ENCODE measurements around the gene DKK2. TPM values are rescaled to one million over a fixed set of nuclear protein-coding genes. Genes with fewer than 3 reads are reported as not detected.

DKK2 gene
- total RNA-seq, 1 experiment from 2014 or later, result not detected

DNA sequence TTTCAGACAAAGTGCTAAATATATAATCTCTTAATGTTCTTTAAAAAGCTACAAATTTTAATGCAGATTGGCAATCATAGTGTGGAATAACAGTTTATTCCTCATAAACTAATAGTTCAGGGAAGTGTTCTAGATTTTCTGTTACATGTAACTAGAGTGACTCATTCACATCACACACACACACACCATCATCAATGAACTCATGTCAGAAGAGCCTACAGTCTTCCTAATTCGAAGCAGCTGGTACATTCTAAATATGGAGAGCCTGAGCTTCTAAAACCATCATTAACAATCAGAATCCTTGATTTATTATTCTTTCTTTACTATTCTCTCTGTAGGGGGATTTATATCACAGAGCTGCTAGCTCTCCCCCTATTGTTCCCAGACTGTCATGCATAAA lies 49.6 kb downstream of the DKK2 start:
- CTCF ChIA-PET, result no interaction called here
- peaks cover 4% of the 10 kb centered on the region; the same call in 1 of the 2 replicates for H3K36me3 Mint-ChIP-seq
- no peak overlapping the region for H3K4me3 Mint-ChIP-seq
- POLR2A ChIA-PET, result no interaction called here
- H3K4me1 Mint-ChIP-seq, result peaks cover 24% of the 10 kb centered on the region
- no peaks in the 10 kb centered on the region; the same call in 1 of the 2 replicates for H3K27me3 Mint-ChIP-seq (ENCODE audit: low read depth)
- DNase-seq (ENCODE audit: low spot score) (no peak), ATAC-seq (no peak)
- H3K27ac Mint-ChIP-seq, result no peak overlapping the region
- no peak for TF ChIP-seq CREM (CRISPR knock-in tag; IDR thresholded peaks at IDR 0.05)
- TF ChIP-seq, protein P1, sequence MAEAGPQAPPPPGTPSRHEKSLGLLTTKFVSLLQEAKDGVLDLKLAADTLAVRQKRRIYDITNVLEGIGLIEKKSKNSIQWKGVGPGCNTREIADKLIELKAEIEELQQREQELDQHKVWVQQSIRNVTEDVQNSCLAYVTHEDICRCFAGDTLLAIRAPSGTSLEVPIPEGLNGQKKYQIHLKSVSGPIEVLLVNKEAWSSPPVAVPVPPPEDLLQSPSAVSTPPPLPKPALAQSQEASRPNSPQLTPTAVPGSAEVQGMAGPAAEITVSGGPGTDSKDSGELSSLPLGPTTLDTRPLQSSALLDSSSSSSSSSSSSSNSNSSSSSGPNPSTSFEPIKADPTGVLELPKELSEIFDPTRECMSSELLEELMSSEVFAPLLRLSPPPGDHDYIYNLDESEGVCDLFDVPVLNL (CRISPR knock-in tag; IDR thresholded peaks at IDR 0.05; ENCODE audit: borderline replicate concordance, low read depth), result no peak
- no peak for TF ChIP-seq TCF7 (CRISPR knock-in tag; IDR thresholded peaks at IDR 0.05; ENCODE audit: low read depth)
- no peak for TF ChIP-seq NR1H2 (CRISPR knock-in tag; IDR thresholded peaks at IDR 0.05)
- TF ChIP-seq ZNF138 (CRISPR knock-in tag; conservative IDR thresholded peaks at IDR 0.05), result no peak
- H3K9me3 Mint-ChIP-seq, result peaks cover 5% of the 10 kb centered on the region

DNA sequence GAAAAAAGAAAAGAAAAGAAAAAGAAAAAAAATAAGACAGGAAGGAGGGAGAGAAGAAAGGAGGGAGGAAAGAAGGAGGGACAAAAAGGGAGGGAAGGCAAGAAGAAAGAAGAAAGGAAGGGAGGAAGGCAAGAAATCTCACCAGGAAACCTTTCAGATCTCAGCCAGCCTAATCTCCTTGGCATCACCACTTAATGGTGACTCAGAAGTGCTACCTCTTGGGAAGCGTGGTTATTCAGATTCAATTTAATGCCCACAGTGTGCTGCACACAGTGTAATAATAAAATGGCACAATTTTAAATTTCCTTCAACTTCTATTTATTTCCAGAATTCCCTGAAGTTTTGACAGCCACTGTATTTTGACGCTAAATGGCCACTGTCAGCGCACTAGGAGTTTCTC lies 50.3 kb downstream of the DKK2 start:
- CTCF ChIA-PET, result no interaction called here
- POLR2A ChIA-PET, result interaction anchor here (0.6 kb wide), 1 partner anchor 57 kb away, joined by 4 read pairs; no protein-coding TSS in a partner anchor
- Mint-ChIP-seq H3K36me3 (peaks cover 4% of the 10 kb centered on the region; the same call in 1 of the 2 replicates), H3K27me3 (ENCODE audit: low read depth) (no peaks in the 10 kb centered on the region; the same call in 1 of the 2 replicates), H3K4me1 (peaks cover 29% of the 10 kb centered on the region), H3K27ac (no peak overlapping the region), H3K4me3 (no peak overlapping the region), H3K9me3 (peaks cover 5% of the 10 kb centered on the region)
- ATAC-seq (no peak), DNase-seq (ENCODE audit: low spot score) (no peak)
- TF ChIP-seq, protein P2, sequence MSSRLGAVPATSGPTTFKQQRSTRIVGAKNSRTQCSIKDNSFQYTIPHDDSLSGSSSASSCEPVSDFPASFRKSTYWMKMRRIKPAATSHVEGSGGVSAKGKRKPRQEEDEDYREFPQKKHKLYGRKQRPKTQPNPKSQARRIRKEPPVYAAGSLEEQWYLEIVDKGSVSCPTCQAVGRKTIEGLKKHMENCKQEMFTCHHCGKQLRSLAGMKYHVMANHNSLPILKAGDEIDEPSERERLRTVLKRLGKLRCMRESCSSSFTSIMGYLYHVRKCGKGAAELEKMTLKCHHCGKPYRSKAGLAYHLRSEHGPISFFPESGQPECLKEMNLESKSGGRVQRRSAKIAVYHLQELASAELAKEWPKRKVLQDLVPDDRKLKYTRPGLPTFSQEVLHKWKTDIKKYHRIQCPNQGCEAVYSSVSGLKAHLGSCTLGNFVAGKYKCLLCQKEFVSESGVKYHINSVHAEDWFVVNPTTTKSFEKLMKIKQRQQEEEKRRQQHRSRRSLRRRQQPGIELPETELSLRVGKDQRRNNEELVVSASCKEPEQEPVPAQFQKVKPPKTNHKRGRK (CRISPR knock-in tag; IDR thresholded peaks at IDR 0.05; ENCODE audit: borderline replicate concordance), result 0 out of 2 replicates have a peak, but pooled peaks have one; percentile 31
- TF ChIP-seq, protein P3, sequence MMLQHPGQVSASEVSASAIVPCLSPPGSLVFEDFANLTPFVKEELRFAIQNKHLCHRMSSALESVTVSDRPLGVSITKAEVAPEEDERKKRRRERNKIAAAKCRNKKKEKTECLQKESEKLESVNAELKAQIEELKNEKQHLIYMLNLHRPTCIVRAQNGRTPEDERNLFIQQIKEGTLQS (CRISPR knock-in tag; conservative IDR thresholded peaks at IDR 0.05), result no peak

DNA sequence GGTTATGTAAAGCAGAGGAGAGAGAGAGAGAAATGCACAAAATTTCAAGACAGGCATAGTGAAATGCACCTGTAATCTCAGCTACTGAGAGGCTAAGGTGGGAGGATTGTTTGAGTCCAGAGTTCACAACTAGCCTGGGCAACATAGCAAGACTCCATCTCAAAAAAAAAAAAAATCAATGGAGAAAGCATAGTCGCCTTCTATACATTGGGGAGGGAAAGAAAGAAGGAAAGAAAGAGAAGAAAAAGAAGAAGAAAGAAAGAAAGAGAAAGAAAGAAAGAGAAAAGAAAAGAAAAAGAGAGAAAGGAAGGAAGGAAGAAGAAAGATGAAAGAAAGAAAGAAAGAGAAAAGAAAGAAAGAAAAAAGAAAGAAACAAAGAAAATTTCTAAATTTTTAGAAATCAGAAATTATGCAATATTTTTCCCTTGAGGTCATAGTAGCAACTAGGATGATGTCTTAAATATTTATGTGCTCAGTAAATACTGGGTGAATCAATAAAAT lies 53.4 kb downstream of the DKK2 start:
- peak; percentile 78; the same call in 1 of the 2 replicates for TF ChIP-seq ZNF121 (CRISPR knock-in tag; IDR thresholded peaks at IDR 0.05)
- no peak for TF ChIP-seq MYBL2 (CRISPR knock-in tag; IDR thresholded peaks at IDR 0.05)
- TF ChIP-seq, protein P2 (CRISPR knock-in tag; IDR thresholded peaks at IDR 0.05; ENCODE audit: borderline replicate concordance), result peak; percentile 97
- Mint-ChIP-seq H3K4me1 (peaks cover 53% of the 10 kb centered on the region), H3K36me3 (peaks cover 8% of the 10 kb centered on the region; the same call in 1 of the 2 replicates), H3K27ac (0 out of 2 replicates have a peak overlapping the region, but pooled peaks have one; percentile 47), H3K27me3 (ENCODE audit: low read depth) (no peaks in the 10 kb centered on the region; the same call in 1 of the 2 replicates), H3K9me3 (peaks cover 17% of the 10 kb centered on the region), H3K4me3 (no peak overlapping the region)
- ChIA-PET POLR2A (no interaction called here), CTCF (no interaction called here)
- ATAC-seq (no peak), DNase-seq (ENCODE audit: low spot score) (no peak)

DNA sequence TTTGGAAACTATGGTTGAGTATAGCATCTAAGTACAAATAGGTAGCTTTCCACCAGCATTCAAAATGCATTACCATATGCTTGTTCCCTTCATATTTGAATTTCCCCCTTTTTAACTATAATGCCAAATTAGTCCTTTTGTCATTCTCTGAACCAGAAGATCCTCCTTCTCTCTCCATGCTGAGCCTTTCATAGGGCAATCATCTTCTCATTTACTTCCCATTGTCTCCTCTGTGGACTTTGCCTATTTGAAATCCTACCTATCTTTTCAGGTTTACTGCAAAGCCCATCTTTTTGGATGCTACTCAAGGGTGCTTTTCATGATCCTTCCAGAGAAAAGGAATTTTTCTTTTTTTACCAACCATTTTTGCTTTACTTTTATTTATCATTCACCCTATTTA lies 54.7 kb downstream of the DKK2 start:
- peak overlapping the region; percentile 16 for H3K4me3 Mint-ChIP-seq
- ATAC-seq, result peak; percentile 76
- CTCF ChIA-PET, result no interaction called here

More for the DNA sequence above, 54.7 kb downstream of the DKK2 start:
- H3K9me3 Mint-ChIP-seq, result peaks cover 25% of the 10 kb centered on the region
- H3K4me1 Mint-ChIP-seq, result peaks cover 58% of the 10 kb centered on the region
- H3K27me3 Mint-ChIP-seq (ENCODE audit: low read depth), result peaks cover 5% of the 10 kb centered on the region; the same call in 1 of the 2 replicates
- TF ChIP-seq ZNF423 (CRISPR knock-in tag; IDR thresholded peaks at IDR 0.05) (0 out of 2 replicates have a peak, but pooled peaks have one; percentile 14), EMX1 (CRISPR knock-in tag; IDR thresholded peaks at IDR 0.05) (no peak)
- no peak for DNase-seq (ENCODE audit: low spot score)
- peak overlapping the region; percentile 21; the same call in 1 of the 2 replicates for H3K27ac Mint-ChIP-seq
- peaks cover 16% of the 10 kb centered on the region for H3K36me3 Mint-ChIP-seq
- POLR2A ChIA-PET, result no interaction called here

All from WTC11 (cell line).